PC-3 (cell line): ENCODE results near the gene DSCAM.

Experiments used
- EZH2 ChIP-seq: fragments of 300-600 bp; sonication (generic); IDR thresholded peaks from one replicate; pipeline ENCODE4 v1.6.1; 2017; ENCODE audit warnings: antibody characterized with exemption, mild to moderate bottlenecking, low read length; ENCODE audit not compliant: unreplicated experiment
- EZH2phosphoT487 ChIP-seq: fragments of 300-600 bp; sonication (generic); IDR thresholded peaks from 2 replicates; pipeline ENCODE4 v1.6.1; 2018; ENCODE audit warnings: mild to moderate bottlenecking, antibody characterized with exemption, low read length, borderline replicate concordance
- TF ChIP-seq, protein P1 (sequence below): fragments of 300-600 bp; sonication (generic); conservative IDR thresholded peaks from 2 replicates; pipeline ENCODE4 v1.5.1; 2017; ENCODE audit warnings: antibody characterized with exemption, low read depth, mild to moderate bottlenecking, low read length

DNA sequence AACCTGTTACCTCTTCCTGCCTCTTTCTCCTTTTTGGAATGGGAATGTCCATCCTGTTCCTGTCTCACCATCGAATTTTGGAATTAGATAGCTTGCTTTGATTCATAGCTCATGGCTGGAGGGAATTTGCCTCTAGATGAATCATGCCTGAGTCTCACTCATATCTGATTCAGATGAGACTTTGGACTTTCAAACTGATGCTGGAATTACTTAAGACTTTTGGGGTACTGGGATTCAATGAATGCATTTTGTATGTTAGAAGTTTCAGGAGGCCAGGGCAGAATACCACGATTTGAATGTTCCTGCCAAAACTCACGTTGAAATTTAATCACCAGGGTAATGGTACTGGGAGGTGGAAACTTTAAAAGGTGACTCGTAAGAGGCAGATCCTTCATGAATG lies 132.4 kb downstream of the DSCAM start:
- TF ChIP-seq, protein P1, sequence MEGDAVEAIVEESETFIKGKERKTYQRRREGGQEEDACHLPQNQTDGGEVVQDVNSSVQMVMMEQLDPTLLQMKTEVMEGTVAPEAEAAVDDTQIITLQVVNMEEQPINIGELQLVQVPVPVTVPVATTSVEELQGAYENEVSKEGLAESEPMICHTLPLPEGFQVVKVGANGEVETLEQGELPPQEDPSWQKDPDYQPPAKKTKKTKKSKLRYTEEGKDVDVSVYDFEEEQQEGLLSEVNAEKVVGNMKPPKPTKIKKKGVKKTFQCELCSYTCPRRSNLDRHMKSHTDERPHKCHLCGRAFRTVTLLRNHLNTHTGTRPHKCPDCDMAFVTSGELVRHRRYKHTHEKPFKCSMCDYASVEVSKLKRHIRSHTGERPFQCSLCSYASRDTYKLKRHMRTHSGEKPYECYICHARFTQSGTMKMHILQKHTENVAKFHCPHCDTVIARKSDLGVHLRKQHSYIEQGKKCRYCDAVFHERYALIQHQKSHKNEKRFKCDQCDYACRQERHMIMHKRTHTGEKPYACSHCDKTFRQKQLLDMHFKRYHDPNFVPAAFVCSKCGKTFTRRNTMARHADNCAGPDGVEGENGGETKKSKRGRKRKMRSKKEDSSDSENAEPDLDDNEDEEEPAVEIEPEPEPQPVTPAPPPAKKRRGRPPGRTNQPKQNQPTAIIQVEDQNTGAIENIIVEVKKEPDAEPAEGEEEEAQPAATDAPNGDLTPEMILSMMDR = no peak
- TF ChIP-seq EZH2 (no peak), EZH2phosphoT487 (no peak)
